CD4-positive, alpha-beta T cell treated with Interleukin-6 at 100 ng/mL for 8 hours (primary cell): ENCODE results near the gene PRR15L.
"Not testable (repeated sequence)": the region's sequence is repeated elsewhere in the genome, so short reads cannot be mapped to it uniquely, and the experiment has no call there.

Source experiments
- DNase-seq: peaks from one replicate; pipeline ENCODE4 v3.0.0-alpha.2; 2020; ENCODE audit warnings: mixed read lengths, low spot score

PRR15L gene

DNA sequence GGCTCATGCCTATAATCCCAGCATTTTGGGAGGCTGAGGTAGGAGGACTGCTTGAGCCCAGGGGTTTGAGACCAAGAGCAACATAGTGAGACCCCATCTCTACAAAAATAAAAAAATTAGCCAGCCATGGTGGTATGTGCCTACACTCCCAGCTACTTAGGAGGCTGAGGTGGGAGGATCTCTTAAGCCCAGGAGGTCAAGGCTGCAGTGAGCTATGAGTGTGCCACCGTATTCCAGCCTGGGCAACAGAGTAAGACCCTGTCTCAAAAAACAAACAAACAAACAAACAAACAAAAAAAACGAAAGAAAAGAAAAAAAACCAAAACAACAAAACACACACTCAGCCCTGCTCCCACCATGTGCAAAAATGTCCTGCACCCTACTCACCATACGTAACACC lies 22.2 kb downstream of the PRR15L start:
- DNase-seq: not testable (repeated sequence)

DNA sequence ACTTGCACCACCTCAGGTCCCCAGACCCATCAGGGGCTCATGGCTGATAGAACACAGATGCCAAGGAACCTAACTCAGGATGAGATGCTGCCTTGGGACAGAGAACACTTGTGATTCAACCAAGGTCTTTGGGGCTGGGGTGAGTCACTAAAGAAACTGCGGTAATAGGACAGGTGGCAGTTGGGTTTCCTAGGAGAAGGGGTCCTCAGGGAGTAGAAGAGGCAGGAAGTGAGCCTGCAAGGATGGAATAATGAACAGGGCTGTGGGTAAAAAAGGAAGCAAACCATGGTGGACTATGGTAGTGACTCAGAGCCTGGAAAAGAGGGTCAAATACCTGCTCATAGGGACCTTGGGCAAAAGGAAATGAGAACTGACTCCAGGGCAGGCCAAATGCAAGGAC lies 22.8 kb downstream of the PRR15L start:
- DNase-seq: no peak

DNA sequence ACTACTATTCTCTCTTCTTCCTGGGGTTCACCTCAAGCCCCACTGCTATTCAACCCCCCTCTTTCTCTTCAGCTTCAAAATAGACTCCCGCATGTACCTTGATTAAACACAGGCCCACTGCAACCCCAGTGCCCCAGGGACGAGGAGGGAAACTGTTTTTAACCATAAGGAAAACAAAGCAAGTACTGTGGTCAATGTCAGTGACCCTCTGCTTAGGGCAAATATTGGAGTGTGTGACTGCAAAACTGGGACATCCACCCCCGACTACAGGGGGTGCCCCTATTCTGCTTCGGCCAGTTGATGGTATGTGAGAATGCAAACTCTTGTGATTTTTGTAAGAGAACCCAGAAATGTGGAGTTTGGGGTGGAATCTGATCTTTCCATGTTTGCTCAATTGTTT lies 25.8 kb downstream of the PRR15L start:
- no peak for DNase-seq

- DNase-seq: no peak
Observed at GRCh38 chr17:47929218-47930000, 28.3 kb downstream of the PRR15L start.

DNA sequence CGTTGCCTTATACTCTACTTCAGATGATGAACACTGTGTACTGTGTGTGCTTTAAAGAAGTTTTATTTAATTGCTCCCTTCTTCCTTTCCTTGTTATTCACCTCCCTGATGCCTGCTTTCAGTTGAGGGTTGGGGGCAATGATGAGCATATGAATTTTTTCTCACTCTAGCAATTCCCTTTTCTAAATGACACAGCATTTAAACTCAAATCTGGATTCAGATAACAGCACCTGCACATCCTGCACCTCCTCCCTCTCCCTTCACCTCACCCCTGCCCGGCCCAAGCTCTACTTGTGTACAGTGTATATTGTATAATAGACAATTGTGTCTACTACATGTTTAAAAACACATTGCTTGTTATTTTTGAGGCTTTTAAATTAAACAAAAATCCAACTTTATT lies 29.3 kb downstream of the PRR15L start:
- no peak for DNase-seq

GRCh38 chr17:47927821-47928400 lies 29.8 kb downstream of the PRR15L start:
- no peak for DNase-seq

GRCh38 chr17:47925678-47925988 lies 32.0 kb downstream of the PRR15L start:
- no peak for DNase-seq

DNA sequence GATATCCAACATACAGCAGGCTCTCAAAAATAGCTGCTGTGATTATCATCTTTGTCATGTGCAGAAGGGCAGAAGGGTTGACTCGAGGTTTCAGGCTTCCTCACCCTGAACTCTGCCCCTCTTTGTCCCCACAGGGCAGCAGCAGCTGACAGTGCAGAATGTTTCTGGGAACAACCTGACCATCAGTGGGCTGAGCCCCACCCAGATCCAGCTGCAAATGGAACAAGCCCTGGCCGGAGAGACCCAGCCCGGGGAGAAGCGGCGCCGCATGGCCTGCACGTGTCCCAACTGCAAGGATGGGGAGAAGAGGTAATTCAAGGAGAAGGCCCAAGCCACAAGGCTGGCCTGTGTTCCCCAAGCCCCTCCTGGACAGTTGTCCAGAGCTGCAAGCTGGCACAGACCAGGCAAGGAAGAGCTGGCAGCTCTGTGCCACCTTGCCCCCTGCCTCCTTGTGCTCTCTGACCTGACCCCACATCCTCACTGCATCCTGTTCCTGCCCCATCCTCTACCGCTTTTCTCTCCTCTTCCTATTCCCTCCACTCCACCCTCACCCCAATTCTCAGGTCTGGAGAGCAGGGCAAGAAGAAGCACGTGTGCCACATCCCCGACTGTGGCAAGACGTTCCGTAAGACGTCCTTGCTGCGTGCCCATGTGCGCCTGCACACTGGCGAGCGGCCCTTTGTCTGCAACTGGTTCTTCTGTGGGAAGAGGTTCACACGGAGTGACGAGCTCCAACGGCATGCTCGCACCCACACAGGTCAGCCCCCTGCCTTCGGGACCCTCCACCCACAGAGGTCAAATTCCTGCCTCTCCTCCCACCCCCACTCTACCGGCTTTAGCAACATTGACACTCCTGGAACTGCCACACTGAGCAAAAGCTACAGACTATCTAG lies 32.7 kb downstream of the PRR15L start:
- DNase-seq: no peak

GRCh38 chr17:47919889-47920288 lies 37.8 kb downstream of the PRR15L start:
- not testable (repeated sequence) for DNase-seq

DNA sequence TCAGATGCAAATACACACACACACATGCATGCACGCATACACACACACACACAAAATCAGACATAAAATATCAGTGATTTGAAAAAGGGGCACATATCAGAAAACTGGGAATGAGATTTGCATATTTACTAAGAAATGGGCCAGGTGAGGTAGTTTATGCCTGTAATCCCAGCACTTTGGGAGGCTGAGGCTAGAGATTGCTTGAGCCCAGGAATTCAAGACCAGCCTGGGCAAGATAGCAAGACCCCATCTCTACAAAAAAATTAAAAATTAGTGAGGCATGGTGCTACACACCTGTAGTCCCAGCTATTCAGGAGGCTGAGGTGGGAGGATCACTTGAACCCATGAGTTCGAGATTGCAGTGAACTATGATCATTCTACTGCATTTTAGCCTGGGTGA lies 38.7 kb downstream of the PRR15L start:
- no peak for DNase-seq

GRCh38 chr17:47918006-47918405 lies 39.7 kb downstream of the PRR15L start:
- no peak for DNase-seq

- DNase-seq: no peak
Observed at GRCh38 chr17:47917581-47917980, 40.1 kb downstream of the PRR15L start.

DNA sequence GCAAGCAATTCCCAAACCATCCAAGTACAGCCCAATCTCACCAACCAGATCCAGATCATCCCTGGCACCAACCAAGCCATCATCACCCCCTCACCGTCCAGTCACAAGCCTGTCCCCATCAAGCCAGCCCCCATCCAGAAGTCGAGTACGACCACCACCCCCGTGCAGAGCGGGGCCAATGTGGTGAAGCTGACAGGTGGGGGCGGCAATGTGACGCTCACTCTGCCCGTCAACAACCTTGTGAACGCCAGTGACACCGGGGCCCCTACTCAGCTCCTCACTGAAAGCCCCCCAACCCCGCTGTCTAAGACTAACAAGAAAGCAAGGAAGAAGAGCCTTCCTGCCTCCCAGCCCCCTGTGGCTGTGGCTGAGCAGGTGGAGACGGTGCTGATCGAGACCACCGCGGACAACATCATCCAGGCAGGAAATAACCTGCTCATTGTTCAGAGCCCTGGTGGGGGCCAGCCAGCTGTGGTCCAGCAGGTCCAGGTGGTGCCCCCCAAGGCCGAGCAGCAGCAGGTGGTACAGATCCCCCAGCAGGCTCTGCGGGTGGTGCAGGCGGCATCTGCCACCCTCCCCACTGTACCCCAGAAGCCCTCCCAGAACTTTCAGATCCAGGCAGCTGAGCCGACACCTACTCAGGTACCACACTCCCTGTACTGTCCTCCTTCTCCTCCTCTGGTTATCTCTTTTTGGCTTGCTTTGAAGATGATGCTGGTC lies 41.0 kb downstream of the PRR15L start:
- DNase-seq: no peak

GRCh38 chr17:47915776-47916398 lies 41.8 kb downstream of the PRR15L start:
- no peak for DNase-seq

- DNase-seq: no peak
Observed at GRCh38 chr17:47914306-47914948, 43.3 kb downstream of the PRR15L start.

DNA sequence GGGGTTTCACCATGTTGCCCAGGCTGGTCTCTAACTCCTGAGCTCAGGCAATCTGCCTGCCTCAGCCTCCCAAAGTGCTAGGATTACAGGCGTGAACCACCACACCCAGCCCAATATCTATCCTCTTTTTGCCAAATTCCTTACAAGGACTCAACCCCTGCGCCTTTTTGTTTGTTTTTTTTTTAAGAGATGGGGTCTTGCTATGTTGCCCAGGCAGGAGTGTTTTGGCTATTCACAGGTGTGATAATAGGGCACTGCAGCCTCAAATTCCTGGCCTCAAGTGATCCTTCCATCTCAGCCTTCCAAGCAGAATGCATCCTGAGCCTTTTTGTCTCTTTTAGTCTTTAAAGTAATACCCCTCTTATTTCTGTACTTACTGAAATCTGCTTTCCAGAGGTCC lies 44.6 kb downstream of the PRR15L start:
- DNase-seq: no peak

DNA sequence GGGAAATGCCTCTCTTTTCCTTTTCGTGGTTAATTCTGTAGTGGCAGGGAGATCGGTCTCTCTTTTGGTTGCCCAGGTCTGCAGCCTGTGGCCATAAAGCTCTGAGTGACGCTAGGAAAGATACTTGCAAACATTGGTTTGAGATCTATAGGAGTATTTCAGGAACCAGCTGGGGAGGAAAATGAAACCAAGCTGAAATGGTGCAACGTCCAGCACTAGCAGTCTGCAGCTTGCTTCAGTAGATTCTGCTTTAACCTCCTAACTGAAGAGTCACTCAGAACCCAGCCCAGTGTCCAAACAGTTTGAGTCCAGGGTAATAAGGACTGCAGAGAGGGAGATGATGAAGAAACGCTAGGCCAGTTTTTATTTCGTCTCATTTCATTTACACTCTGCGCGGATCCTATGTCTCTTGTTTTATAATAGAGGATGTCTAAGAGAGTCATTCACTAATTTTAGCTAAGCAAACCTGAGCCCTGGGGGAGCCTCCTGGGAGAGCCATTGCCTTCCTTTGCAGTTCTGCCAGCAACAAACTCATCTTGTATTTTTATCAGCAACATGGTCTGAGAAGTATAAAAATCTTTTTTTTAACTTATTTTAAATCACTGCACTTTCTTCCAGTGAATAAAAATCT lies 49.6 kb downstream of the PRR15L start:
- DNase-seq: no peak

DNA sequence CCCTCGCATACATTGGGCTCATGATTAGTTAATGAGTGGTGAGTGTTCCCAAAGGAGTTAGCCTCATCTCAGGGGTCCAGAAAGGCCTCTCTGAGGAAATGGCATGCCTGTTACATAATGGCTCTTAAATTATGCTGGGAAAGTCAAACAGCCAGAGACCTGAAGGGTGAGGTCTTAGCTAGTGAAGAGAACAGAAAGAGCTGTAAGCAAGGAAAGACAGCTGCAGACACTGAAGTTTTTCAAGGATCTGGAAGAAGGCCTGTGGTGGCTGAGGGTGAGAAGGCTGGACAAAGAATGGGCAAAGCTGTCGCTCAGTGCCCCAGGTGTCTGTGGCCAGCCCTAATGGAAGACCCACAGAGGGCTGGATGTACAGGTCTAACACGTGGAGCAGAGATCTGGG lies 51.2 kb downstream of the PRR15L start:
- no peak for DNase-seq

DNA sequence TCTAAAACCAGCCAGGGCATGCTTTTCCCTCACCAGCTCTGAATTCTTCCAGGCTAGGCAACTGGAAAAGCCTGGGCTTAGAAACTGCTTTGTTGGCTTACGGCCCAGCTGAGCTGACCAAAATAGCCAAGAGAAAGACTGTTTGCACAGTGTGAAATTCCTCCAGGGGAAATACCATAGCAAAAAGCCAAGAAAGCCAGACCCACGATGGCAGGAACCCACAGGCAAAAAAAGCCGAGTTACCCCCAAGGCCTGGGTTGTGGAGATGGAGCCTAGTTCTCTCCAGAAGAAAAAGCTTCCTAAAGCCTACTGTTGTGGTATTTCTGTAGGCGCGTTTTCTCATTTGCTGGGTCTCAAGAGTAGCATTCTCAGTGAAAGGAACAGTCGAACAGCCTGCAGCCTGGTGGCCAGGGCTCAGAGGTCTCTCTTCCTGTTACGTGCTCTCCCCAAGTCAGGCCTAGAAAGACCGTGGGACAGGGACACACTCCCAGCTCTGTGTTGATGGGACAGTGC lies 52.4 kb downstream of the PRR15L start:
- no peak for DNase-seq

DNA sequence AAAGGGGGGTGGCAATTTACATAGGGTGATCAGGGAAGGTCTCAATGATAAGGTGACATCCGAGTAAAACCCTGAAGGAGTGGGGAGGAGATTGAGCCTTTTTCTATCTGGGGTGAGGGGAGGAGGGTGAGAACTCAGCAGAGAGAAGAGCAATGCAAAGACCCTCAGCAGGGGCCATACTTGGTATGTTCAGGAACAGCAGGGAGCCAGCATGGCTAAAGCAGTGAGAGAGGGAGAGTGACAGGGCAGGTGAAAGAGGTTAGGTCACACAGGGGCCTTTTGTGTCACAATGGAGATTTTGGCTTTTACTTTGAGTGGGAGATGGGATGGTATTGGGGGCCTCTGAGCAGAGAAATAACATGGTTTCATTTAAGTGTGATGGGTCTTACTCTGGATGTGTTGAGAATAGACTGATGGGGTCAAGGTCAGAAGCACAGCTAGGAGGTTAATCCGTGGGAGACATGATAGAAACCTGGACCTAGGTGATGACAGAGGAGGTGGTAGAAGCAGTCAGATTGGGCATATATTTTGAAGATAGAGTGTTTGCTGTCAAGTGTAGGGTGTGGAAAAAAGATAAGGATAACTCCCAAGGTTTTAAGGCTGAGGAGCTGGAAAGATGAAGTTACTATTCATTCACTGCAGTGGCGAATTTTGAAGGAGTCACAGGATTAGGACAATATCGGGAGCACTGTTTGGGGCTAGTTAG lies 55.5 kb downstream of the PRR15L start:
- no peak for DNase-seq
